Suppressor macrophage treated with lipopolysaccharide for 4 hours (primary cell): ENCODE data around the gene TNK2.
"Not testable (repeated sequence)": the region's sequence is repeated elsewhere in the genome, so short reads cannot be mapped to it uniquely, and the experiment has no call there.

Source experiments
- DNase-seq: peaks from one replicate; pipeline ENCODE4 v3.0.0-alpha.2; 2020

Gene TNK2

DNA sequence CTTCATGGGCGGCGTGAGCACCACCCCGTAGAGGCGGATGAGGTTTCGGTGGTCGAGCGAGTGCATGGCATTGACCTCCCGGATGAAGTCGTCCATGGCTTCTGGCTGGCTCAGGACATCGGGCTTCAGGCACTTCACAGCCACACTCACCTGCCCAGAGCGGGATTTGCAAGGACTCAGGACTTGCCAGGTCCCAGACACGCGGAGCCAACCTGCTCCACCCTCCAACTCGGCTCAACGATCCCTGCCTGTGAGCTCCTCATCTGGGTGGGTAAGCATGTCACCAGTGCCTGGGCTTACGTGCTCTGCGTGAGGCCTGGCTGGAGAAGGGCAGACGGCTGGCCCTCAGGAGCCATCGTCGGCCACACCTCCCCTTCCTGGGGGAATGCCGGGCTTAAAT is 25.2 kb downstream of the TNK2 start:
- no peak for DNase-seq

DNA sequence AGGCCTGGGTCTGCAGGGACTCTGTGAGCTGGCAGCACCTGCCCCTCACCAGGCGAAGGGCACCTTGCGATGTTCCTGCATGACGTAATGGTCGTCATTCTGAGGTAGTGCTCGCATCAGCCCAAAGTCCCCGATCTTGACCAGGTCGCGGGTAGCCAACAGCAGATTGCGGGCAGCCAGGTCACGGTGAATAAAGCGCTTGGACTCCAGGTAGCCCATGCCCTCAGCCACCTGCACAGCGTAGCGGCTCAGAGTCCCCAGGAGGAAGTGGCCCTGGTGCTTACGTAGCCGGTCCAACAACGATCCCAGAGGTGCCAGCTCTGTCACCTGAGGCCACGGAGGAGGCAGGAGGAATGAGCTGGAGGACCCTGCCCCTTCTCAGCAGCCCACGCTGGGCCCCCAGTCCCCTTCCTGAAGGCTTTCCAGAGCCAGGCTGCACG is 26.3 kb downstream of the TNK2 start:
- DNase-seq = no peak

DNA sequence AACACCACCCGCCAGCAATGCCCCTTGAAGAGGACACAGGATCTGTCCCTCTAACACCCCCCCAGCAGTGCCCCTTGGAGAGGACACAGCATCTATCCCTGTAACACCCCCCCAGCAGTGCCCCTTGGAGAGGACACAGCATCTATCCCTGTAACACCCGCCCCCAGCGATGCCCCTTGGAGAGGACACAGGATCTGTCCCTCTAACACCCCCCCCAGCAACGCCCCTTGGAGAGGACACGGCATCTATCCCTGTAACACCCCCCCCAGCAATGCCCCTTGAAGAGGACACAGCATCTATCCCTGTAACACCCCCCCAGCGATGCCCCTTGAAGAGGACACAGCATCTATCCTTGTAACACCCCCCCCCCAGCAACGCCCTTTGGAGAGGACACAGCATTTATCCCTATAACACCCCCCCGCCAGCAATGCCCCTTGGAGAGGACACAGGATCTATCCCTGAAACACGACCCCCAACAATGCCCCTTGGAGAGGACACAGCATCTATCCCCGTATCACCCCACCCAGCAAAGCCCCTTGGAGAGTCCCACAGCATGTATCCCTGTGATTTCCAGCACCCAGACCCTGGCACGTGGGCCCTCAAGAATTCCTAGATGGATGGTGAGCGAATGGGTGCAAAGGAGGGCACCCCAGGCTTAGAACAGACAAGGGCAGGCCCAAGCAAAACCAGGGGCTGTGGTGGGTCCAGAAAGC is 26.9 kb downstream of the TNK2 start:
- DNase-seq = no peak

DNA sequence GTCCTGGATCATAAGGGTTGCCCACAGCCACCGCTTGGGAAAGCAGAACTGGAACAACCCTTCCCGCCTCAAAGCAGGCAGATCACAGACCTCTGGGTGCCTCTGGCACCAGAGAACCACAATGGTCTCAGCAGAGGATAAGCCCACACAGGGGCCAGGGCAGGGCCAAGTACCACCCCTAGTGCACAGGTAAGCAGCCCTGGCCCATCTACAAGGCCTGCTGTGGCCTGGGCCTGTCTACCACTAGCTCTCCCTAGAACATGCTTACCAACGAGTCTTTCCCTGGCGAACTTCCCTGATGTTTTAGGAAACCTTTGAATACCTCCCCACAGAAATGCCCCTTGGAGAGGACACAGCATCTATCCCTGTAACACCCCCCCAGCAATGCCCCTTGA is 28.3 kb downstream of the TNK2 start:
- DNase-seq = no peak

DNA sequence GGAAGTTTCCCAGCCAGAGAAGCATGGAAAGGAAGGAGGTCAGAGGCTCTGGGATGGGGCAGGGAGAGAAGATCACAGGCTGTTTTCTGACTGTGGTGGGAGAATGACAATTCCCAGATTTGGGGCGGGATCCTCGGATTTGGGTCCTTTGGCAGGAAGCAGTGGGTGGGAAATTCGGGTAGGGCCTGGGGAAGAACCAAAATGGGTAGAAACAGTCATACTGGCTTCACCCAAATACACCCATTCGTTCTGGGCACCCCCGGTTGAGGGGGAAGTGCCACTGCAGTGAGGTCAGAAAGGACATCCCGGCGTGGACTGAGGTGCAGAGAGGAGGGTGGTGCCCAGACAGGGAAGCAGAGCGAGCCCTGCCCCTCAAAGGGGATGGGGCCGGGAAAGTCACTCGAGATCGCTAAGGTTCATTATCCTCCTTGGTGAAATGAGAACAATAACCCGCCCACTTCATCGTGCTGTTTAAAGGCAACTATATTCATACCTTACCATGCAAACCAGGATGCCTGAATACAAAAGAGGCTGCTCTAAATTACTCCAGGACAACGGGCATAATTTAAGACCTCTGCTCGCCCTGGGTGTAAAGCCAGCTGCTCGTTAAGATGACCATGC is 28.8 kb downstream of the TNK2 start:
- DNase-seq = no peak

DNA sequence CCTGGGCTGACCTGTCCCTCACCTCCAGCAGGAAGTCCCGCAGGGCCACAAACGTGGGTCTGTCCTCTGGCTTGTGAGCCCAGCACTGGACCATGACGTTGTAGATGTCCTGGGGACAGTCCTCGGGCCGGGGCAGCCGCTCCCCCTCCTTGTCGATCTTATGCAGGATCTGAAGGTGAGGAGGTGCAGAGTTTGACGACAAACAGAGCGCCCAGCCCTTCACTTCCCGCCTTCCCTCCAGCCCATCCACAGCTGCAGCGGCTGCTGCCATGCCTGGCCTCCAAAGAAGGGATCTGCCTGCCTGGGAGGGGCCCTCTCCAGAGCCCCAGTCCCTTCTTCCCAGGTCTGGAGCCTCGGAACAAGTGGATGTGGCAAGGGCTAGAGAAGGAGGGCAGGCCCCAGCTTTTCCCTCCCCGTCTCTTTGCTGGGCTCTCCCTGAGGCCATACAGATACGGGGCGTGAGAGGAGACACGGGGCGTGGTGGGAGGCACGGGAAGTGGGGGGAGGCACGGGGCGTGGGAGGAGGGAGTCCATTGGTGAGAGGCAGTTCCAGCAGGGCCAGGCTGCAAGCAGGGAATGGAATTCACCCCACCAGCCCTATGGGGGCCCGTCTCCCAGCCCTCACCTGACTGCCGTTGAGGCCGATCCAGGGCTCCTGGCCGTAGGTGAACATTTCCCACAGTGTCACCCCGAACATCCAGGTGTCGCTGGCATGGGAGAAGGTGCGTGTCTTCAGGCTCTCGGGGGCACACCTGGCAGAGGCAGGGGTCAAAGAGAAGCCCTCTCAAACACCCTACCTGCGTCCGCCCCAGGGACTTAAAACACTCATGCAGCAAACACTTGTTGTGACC is 29.7 kb downstream of the TNK2 start:
- DNase-seq = no peak

DNA sequence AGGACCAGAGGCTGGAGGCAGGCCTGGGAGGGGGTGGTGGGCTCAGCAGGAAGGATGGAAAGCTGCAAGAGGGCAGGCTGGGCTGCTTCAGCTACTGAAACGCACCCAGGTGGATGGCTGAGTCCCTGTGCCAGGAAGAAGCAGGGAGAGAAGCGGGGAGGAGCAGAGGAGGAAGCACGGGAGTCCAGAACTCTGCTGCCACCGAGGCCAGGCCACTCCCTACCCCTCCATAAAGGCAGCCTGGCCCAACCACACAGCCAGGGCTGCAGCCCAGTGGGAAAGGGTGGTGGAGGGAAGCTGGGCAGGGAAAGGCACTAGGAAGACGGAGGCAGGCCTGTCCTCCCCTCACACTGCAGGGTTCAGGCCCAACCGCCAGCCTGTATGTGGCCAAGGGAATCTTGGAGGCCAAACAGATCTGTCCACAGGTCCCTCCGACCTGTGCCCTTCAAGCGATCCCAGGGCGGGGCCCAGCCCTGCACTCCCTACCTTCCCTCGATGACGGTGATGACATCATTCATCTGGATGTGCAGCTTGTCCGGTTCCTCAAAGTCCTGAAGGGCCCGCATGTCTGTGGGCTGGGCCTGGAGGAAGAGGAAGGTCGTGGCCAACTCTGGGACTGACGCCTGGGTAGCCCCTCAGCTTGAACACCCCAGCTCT is 30.5 kb downstream of the TNK2 start:
- no peak for DNase-seq

DNA sequence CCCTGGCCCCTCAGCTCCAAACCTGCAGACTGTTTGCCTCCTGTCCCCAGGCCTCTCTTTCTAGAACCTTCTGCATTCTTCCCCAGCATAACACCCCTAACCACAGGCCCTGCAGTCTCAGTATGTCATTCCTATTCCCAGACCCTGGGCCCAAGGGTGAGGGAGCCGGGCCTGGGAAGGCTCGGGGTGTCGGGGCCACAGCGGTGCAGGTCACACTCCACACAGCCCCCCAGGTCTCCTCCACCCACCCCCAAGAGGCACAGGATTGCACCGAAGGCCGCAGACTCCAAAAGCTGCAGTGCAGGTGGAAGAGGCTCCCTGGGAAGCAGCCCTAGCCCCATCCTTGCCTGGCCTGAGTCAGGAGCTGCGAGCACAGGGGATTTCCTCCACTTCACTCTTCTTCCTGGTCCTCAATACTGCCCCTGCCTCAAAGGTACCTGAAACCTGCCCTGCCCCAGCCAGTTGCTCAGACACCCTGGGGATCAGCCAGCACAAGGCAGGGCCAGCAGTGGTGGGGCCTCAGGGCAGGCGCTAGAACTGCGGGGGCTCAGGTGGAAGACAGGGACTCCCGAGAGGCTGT is 31.1 kb downstream of the TNK2 start:
- no peak for DNase-seq

DNA sequence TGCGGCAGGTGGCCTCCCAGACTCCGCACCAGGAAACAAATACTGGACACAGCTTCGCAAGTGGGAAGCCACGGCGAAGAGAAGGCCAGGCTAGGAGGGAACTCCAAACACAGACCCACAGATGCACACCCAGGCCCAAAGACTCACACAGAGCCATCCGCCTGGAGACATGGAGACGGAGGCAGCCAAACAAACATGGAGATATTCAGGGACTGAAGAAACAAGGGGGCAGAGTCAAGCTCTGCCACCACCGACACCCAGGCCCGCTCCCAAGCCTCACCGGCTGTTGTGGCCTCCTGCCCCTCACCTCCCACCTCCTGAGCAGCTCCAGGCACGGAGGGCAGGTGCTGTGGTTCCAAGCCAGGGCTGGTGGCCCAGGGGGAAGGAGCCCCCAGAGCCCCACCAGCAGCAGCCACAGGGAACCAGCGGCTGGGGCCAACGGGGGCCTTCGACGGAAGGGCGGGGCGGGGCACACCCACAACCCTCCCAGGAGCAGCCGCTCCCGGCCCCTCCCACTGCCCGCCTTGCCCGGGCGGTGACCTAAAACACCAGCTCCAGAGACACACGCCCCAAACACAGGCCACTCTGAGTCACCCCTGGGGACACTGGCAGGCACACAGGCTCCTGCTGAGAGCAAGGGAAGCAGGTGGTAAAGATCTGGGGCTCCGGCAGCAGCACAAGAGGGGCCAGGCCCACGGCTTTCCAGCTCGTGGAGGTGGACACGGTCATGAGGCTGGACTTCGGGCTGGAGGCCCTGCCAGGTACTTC is 31.9 kb downstream of the TNK2 start:
- no peak for DNase-seq

DNA sequence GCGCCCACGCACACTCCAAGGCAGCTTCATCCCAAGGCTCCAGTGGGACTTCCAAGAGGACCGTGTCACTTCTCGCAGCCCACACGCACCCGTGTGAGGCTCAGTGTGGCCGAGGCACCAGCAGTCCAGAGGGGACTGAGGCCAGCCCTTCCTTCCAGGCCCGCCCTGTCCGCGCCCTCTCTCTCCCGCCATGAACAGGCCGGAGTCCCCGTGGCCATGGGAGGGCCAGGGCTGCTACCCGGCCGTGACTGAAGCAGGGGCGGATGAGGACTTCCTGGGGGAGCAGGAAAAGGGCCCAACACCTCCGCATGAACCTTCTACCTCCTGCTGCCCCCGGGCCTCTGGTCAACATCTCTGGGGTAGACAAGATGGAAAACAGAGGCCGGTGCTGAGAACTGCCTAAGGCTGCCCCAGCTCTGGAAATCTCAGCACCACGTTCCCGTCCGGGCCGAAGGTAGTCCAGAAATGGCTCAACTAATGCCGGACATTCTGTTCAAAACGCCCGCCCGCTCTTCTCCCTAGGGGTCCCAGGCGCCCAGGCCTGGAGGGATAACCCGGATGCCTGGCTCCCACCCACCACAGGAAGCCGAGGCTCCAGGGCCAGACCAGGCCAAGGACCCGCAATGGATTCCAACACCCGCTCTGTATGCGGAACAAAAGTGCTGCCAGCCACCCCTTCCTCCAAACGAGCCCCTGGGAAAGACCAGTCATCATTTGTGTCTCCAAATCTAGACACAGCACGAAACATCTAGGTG is 32.7 kb downstream of the TNK2 start:
- DNase-seq = no peak

DNA sequence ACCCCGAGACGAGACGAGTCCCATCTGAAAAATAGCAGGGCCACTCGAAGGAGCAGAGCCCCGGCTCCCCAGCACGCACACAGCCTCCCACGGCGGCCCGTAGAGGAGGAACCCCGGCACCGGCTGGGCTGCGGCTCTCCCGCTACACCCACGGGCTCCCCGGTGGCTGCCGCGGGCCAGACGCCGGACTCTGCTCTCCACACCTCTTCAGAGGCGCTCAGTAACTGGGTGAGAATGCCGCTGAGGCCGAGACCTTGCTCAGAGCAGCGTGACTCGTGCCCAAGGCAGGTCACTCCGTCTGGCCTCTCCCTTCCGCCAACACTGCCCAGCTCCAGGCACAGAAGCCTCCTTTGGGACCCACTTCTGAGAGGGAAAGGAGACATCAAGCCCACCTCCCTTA is 34.4 kb downstream of the TNK2 start:
- DNase-seq = no peak

DNA sequence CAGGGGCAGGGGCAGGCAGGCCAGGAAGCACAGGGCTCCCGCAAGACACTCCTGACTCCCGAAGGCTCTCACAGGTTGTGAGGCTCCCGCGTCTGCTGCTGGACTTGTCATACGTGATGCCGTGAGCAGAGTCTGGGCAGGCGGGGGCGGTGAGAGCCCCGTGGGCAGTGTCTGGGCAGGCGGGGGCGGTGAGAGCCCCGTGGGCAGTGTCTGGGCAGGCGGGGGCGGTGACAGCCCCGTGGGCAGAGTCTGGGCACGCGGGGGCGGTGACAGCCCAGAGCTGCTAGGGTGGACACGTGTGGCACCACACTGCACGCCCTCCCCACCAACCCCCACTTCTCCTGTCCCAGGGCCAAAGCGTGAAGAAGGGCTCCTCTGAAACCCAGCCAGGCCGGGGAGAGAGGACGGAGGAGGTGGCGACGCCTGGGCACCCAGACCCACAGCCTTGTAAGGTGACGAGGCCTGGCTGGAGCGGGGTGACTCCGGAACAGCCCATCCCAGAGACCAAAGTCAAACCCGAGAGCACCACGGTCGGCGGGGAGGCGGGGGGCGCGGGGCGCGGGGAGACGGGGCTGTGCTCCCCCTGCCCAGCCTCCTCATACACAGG is 35.0 kb downstream of the TNK2 start:
- no peak for DNase-seq

DNA sequence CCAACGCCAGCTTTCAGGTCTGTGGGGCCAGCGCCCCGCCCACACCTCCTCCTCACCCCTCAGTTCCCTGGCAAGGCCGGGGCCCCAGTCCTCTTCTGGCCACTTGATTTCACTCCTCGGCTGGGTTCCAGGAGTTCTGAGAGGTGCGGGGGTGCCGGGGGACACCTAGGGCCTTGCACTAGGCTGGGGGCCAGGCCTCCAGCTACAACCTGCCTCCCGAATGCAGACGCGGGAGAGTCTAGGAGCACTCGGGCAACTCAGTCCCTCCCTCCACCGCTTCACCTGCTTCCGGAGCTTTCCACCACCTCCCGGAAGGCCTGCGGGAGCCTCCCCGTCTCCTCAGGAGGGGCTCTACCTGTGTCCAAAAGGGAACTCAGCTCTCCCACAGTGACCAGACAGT is 35.6 kb downstream of the TNK2 start:
- DNase-seq = no peak

DNA sequence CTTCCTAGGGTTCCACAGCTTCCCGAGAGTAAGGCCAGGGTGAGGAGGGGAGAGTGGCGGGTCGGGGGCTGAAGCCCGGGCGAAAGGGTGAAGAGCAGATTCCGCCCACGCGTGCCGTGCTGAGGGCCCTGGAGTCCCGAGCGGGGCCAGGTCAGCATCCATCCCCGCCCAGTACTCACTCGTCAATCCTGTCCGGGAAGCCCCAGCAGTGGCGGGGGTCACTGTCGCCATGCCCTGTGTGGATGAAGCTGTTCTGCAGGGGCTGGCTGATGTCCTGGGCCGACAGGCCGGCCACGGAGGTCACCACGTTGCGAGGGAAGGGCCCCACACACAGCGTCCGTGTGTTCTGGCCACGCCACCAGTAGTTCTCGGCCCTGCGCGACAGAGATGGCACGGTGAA is 36.3 kb downstream of the TNK2 start:
- DNase-seq = no peak

DNA sequence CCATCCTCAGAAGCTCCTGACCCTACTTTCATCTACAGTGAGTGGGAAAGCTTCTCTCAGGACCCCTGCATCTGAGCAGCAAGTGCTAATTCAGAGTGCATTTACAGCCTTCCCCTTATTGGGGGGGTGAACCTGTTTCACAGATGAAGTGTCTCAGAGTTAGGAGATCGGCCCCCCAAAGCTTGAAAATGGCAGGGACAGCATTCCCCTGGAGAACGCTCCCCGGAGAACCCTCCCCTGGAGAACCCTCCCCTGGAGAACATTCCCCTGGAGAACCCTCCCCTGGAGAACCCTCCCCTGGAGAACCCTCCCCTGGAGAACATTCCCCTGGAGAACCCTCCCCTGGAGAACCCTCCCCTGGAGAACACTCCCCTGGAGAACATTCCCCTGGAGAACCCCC is 36.7 kb downstream of the TNK2 start:
- DNase-seq = not testable (repeated sequence)

DNA sequence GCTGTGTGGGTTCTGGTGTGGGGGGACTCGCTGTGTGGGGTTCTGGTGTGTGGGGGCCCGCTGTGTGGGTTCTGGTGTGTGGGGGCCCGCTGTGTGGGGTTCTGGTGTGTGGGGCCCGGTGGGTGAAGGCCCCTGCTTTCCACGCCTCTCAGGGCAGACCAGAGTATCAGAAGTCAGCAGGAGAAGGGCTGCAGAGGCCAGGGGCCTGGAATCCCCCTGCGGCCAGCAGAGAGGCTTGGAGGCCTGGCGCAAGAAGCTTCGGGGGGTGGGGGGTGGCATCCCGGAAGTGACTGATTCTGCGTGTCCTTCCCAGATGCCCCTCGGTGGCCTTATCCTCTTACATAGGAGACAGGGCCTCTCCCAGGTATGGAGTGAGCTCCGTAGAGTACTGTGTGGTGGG is 37.4 kb downstream of the TNK2 start:
- no peak for DNase-seq

DNA sequence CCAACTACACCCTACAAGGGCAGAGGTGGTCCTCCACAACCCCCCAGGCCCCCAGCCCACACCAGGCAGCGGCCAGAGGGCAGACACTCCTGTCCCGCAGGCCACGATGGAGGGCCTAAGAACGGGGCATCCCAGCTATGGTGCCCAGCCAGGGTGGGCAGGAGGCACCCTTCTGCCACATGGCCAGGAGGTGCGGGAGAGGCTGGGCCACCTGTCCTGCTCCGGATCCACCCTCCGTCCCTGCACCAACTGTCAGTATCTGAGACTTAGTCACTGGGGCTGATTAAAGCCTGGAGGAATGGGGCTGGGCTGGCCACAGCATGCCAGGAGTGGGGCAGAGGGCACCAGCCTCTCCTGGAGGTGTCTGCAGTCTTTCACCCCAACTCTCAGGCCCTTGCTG is 37.9 kb downstream of the TNK2 start:
- DNase-seq = no peak

DNA sequence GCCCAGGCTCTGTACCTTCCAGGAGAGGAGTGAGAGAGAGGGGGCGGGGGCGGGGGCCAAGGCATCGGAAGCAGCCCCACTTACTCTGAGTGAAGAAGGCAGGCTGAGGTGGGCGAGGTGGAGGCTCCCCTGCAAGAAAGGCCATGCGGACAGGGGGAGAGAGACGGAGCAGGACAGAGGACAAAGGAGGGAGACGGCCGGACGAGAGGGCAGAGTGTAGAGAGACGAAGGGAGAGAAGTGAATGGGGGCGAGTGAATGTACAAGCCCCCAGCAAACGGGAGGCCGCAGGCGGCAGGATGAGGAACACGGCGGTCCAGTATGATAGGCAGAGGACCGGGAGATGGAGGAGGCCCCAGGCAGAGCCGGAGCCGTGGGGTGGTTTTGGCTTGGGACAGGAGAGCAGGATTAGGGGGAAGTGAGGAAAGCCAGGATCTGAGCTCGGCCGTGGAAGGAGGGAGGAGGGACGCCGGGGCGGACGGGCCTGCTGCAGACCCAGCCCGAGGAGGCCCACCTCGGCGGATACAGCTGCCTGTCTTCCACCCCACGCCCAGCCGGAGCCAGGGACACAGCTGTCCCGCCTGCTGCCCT is 38.8 kb downstream of the TNK2 start:
- no peak for DNase-seq

DNA sequence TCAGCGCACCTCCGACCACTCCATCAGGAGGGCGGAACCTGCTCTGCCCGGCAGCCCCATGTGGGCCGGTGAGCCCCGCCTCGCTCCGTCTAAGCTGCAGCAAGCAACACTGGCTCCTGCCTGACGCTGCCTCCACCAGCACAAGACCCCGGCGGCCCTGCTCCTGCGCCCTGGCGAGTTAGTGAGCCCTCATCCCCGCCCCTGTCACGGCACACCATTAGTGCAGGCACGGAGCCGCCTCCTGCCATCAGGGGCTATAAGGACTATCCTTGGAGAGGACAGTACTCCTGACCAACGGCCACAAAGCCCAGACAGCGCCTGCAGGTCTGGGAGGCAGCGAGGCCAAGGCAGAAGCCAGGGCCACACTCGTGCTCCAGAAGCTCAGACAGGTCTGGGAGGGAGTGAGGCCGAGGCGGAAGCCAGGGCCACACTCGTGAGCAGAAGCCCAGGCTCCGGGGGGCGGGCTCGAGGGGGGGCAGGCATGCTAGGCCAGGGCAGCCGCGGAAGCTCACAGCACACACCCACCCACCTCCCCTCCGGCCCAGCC is 39.4 kb downstream of the TNK2 start:
- no peak for DNase-seq

DNA sequence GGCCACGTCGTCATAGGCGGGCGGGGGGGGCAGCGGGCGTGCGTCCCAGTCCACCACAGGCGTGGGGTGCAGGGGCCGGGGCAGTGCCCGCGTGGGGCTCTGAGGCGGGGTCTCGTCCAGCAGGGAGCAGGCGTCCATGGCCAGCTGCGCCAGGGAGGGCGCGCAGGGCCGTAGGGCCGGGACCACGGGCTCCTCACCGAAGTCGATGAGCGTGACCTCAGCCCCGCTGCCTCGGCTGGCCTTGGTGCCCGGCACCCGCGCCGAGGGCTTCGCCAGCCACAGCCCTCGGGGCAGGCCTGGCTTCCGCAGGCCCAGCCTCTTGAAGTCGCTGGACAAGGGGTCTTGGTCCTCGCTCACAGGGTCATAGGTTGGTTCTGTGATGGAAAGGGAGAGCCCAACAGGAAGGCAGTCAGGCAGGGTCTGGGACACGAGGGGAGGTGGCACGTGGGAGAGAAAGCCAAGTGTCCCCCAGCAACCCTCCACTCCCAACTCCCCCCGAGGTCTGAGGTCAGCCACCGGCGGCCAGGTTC is 40.0 kb downstream of the TNK2 start:
- no peak for DNase-seq
